SK-N-SH (cell line): Measurements from ENCODE around the gene CDC73.

Experiments
- CHD2 ChIP-seq: fragments of 150-350 bp; IDR thresholded peaks from 2 replicates; pipeline ENCODE4 v1.6.1; 2018; ENCODE audit warnings: low read length; ENCODE audit not compliant: partially characterized antibody
- EZH2phosphoT487 ChIP-seq: fragments of 200-600 bp; sonication (generic); IDR thresholded peaks from 2 replicates; pipeline ENCODE4 v1.6.1; 2017; ENCODE audit warnings: low read depth, mixed run types, mild to moderate bottlenecking, antibody characterized with exemption, moderate library complexity, borderline replicate concordance
- RAD21 ChIP-seq: IDR thresholded peaks from 2 replicates; pipeline ENCODE4 v1.6.1; 2012; ENCODE audit warnings: mild to moderate bottlenecking, low read length
- TF ChIP-seq, protein P1 (sequence below): fragments of 200-600 bp; sonication (generic); IDR thresholded peaks from 2 replicates; pipeline ENCODE4 v1.6.1; 2017; ENCODE audit warnings: antibody characterized with exemption, mild to moderate bottlenecking, moderate library complexity

DNA sequence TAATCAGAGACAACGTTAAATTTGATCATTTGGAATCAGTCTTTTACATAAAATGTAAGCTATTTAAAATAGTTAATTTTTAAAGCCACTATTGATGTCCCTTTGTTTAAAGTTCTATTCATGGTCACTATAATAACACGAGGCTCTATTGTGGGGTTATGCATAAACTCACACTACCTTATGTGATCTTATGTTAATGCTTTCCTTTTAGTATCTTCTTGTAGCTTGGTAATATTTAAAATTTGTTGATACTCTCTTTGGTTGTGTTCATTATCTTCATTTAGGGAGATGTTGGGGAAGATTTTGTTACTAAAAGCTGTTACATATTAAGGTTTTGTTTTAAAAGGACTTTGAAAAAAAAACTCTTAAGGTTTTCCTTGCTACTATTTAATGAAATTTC, 63.4 kb downstream of the CDC73 start:
- TF ChIP-seq, protein P1, sequence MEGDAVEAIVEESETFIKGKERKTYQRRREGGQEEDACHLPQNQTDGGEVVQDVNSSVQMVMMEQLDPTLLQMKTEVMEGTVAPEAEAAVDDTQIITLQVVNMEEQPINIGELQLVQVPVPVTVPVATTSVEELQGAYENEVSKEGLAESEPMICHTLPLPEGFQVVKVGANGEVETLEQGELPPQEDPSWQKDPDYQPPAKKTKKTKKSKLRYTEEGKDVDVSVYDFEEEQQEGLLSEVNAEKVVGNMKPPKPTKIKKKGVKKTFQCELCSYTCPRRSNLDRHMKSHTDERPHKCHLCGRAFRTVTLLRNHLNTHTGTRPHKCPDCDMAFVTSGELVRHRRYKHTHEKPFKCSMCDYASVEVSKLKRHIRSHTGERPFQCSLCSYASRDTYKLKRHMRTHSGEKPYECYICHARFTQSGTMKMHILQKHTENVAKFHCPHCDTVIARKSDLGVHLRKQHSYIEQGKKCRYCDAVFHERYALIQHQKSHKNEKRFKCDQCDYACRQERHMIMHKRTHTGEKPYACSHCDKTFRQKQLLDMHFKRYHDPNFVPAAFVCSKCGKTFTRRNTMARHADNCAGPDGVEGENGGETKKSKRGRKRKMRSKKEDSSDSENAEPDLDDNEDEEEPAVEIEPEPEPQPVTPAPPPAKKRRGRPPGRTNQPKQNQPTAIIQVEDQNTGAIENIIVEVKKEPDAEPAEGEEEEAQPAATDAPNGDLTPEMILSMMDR = no peak
- TF ChIP-seq RAD21 (no peak), CHD2 (no peak), EZH2phosphoT487 (no peak)
